ENCODE results near the gene LACTB.
A peak's percentile ranks its signal among the peaks of the same experiment; 100 is the strongest.

LACTB gene

DNA sequence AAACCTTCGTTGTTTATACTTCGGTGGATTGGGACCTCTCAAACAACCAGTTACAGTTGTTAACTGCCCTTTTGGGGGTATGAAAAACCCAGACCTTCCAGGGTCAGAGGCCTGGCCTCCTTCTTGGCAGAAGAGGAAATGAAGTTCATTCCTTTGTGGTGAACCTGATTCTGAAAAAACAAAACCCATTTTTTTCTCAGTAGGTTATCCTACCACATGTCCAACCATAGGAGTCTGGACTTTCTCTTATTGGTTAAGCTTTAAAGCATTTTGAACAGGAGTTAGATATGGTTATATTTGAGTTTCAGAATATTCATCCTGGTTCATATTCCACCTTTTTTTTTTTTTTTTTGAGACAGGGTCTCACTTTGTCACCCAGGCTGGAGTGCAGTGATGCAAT lies 7.2 kb upstream of the LACTB start:
- ChIA-PET CTCF (no interaction called here), POLR2A (no interaction called here)
- TF ChIP-seq, protein P1, sequence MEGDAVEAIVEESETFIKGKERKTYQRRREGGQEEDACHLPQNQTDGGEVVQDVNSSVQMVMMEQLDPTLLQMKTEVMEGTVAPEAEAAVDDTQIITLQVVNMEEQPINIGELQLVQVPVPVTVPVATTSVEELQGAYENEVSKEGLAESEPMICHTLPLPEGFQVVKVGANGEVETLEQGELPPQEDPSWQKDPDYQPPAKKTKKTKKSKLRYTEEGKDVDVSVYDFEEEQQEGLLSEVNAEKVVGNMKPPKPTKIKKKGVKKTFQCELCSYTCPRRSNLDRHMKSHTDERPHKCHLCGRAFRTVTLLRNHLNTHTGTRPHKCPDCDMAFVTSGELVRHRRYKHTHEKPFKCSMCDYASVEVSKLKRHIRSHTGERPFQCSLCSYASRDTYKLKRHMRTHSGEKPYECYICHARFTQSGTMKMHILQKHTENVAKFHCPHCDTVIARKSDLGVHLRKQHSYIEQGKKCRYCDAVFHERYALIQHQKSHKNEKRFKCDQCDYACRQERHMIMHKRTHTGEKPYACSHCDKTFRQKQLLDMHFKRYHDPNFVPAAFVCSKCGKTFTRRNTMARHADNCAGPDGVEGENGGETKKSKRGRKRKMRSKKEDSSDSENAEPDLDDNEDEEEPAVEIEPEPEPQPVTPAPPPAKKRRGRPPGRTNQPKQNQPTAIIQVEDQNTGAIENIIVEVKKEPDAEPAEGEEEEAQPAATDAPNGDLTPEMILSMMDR (IDR thresholded peaks at IDR 0.05; ENCODE audit: control extremely low read depth, extremely low read depth, low read depth, missing control alignments), result no peak
- no peak for DNase-seq (ENCODE audit: extremely low spot score)

DNA sequence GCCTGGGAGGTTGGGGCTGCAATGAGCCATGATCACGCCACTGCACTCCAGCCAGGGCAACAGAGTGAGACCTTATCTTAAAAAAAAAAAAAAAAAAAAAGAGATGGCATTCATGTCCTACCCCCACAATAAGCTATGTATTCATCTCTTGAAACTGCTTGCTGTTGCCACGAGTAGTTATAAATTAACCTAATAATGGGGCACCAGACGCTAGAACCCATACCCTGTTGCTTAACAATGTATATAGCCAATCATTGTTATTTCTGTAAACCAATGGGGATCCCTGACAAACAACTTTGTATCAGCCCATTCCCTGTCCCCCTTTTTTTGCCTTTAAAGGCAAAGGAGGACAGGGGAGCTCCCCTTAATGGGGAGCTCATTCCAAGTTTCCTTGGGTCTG lies 2.8 kb upstream of the LACTB start:
- ChIA-PET POLR2A (interaction anchor here (0.6 kb wide), 1 partner anchor 486 kb away, joined by 4 read pairs; no protein-coding TSS in a partner anchor), CTCF (interaction anchor here (0.9 kb wide), 1 partner anchor 71 kb away, joined by 3 read pairs; no protein-coding TSS in a partner anchor)
- no peak for DNase-seq (ENCODE audit: extremely low spot score)
- TF ChIP-seq, protein P1 (IDR thresholded peaks at IDR 0.05; ENCODE audit: control extremely low read depth, extremely low read depth, low read depth, missing control alignments), result no peak

DNA sequence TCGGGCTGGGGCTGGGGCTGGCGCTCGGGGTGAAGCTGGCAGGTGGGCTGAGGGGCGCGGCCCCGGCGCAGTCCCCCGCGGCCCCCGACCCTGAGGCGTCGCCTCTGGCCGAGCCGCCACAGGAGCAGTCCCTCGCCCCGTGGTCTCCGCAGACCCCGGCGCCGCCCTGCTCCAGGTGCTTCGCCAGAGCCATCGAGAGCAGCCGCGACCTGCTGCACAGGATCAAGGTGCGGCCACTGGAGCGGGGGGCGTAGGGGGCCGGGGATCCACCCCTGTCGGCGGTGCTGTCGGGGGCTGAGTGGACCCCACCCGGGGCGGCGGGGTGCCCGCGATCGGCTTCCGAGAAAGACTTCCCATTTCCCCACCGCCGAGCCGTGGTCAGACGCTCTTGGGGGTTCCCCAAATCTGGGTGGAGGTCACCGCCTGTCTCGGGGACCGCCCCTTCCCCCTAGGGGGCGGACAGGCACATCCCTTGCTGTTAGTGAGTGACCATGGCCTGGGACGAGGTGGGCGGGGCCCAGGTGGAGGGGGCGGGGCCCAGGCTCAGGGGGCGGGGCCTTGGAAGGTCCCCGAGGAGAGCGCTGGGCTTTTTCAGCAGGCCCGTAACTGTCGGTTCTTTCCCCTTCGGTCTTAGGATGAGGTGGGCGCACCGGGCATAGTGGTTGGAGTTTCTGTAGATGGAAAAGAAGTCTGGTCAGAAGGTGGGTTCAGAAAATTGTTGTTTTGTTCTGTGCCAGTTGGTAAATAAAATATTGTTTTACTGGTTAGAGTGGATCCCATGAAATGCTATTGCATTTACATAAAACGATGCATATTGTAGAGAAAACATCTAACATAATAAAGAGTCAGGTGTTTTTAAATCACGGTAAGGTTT lies 578 bp downstream of the LACTB start:
- peak; percentile 97 for DNase-seq (ENCODE audit: extremely low spot score)
- ChIA-PET POLR2A (no interaction called here), CTCF (no interaction called here)
- TF ChIP-seq, protein P1 (IDR thresholded peaks at IDR 0.05; ENCODE audit: control extremely low read depth, extremely low read depth, low read depth, missing control alignments), result no peak

DNA sequence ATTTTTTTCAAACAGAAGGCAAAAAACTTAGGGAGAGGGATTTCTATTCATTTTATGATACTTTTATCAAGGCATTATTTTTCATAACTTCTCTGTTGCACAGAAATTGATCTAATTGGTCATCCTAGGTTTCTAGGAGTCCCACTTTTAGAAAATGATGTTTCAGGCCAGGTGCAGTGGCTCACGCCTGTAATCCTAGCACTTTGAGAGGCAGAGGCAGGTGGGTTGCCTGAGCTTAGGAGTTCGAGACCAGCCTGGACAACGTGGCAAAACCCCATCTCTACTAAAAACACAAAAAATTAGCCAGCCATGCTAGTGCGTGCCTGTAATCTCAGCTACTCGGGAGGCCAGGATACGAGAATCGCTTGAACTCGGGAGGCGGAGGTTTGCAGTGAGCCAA lies 2.8 kb downstream of the LACTB start:
- CTCF ChIA-PET, result interaction anchor here (2.0 to 2.8 kb wide), 2 partner anchors 12 to 77 kb away, joined by 9 read pairs; no protein-coding TSS in a partner anchor
- DNase-seq (ENCODE audit: extremely low spot score), result no peak
- TF ChIP-seq, protein P1 (IDR thresholded peaks at IDR 0.05; ENCODE audit: control extremely low read depth, extremely low read depth, low read depth, missing control alignments), result no peak
- POLR2A ChIA-PET, result interaction anchor here (0.6 kb wide), 1 partner anchor 19 kb away, joined by 4 read pairs; no protein-coding TSS in a partner anchor

DNA sequence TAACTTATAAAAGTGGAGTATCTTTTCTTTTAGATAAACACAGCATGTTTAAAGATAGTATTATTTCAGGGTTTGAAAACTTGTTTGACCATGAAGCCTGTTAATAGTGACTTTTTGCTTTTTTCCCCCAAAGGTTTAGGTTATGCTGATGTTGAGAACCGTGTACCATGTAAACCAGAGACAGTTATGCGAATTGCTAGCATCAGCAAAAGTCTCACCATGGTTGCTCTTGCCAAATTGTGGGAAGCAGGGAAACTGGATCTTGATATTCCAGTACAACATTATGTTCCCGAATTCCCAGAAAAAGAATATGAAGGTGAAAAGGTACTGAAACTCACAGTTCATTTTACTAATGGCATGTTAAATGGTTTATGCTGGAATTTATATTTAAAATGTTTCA lies 5.1 kb downstream of the LACTB start:
- TF ChIP-seq, protein P1 (IDR thresholded peaks at IDR 0.05; ENCODE audit: control extremely low read depth, extremely low read depth, low read depth, missing control alignments), result no peak
- DNase-seq (ENCODE audit: extremely low spot score), result no peak
- ChIA-PET CTCF (interaction anchor here (1.6 to 2.8 kb wide), 3 partner anchors 9 to 79 kb away, joined by 4 to 9 read pairs (median 9); no protein-coding TSS in a partner anchor), POLR2A (no interaction called here)

DNA sequence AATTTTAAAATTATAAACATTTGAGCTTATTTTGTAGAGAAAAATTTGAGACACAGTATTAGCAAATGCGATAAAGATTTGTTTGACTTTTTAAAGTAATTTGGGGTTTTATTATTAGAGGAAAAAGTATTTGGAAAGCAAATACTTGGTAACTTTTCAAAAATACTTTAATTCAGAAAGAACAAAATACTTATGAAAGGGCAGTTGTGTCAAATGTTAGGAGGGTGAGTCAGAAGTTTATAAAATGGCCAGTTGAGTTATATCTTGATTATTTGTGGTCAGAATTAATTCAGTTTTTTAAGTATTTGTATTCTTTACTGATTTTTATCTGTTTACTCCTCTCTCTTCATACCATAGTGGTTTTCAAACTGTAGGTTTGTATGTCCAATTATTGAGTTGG lies 12.1 kb downstream of the LACTB start:
- POLR2A ChIA-PET, result no interaction called here
- TF ChIP-seq, protein P1 (IDR thresholded peaks at IDR 0.05; ENCODE audit: control extremely low read depth, extremely low read depth, low read depth, missing control alignments), result no peak
- DNase-seq (ENCODE audit: extremely low spot score), result no peak
- CTCF ChIA-PET, result interaction anchor here (0.7 to 2.0 kb wide), 6 partner anchors 13 to 64 kb away, joined by 3 to 6 read pairs (median 4); partner anchors contain the start of gene RPS27L
